Panc1 (cell line): ENCODE data around the gene NLN. TPM values are rescaled to one million over a fixed set of nuclear protein-coding genes. Genes with fewer than 3 reads are reported as not detected.

Experiments
- ATAC-seq: fragments of 200-7000 bp; cut with Tn5 transposase; 2 replicates; pipeline ENCODE4 v1.9.1; 2020; ENCODE audit warnings: mild to moderate bottlenecking, moderate library complexity
- BruUV-seq: library from RNA; stranded (reverse); fragments of 400-500 nt; replicated peaks from 2 replicates; lab custom pipeline; 2021; lab: Mats Ljungman, UMichigan
- CTCF ChIA-PET: fragments of 300-600 bp; sonication (Branson Sonifier 250); formaldehyde crosslinking; loops from one replicate; lab custom pipeline; 2022; ENCODE audit warnings: antibody characterized with exemption; lab: Charles Lee
- POLR2A ChIA-PET: fragments of 300-600 bp; sonication (Branson Sonifier 250); formaldehyde crosslinking; loops from one replicate; lab custom pipeline; 2022; ENCODE audit warnings: antibody characterized with exemption; lab: Charles Lee
- DNase-seq: peaks from one replicate; pipeline ENCODE4 v3.0.0-alpha.2; 2010; ENCODE audit warnings: low read depth, low spot score
- H3K27ac ChIP-seq: 2 replicates; pipeline ENCODE4 v1.5.1; 2011; ENCODE audit warnings: mild to moderate bottlenecking, low read length, inconsistent platforms
- H3K27me3 ChIP-seq: fragments of 200-500 bp; sonication (Bioruptor generic); 2 replicates; pipeline ENCODE4 v1.6.0; 2014; ENCODE audit warnings: low read length, inconsistent platforms; ENCODE audit not compliant: control insufficient read depth, insufficient read depth
- H3K36me3 ChIP-seq: fragments of 200-500 bp; sonication (Bioruptor generic); 2 replicates; pipeline ENCODE4 v1.5.1; 2014; ENCODE audit warnings: inconsistent platforms, mild to moderate bottlenecking, low read length, moderate library complexity; ENCODE audit not compliant: control insufficient read depth, insufficient read depth
- H3K4me1 ChIP-seq: 2 replicates; pipeline ENCODE4 v1.5.1; 2011; ENCODE audit warnings: inconsistent platforms, mild to moderate bottlenecking, low read length, moderate library complexity; ENCODE audit not compliant: control insufficient read depth, insufficient read depth
- H3K4me3 ChIP-seq, 2 experiments: 2 replicates each; pipeline ENCODE4 v1.5.1; 2011 to 2012; ENCODE audit warnings: low read depth in 2 of 2, low read length in 2 of 2, mild to moderate bottlenecking in 2 of 2, inconsistent platforms in 1 of 2, moderate library complexity in 1 of 2
- H3K9me3 ChIP-seq: fragments of 200-500 bp; sonication (Bioruptor generic); 2 replicates; pipeline ENCODE4 v1.5.1; 2014; ENCODE audit warnings: low read depth, mild to moderate bottlenecking, inconsistent platforms, low read length, moderate library complexity; ENCODE audit not compliant: control insufficient read depth, insufficient read depth
- CTCF ChIP-seq: fragments of 450-650 bp; IDR thresholded peaks from 2 replicates; pipeline ENCODE4 v1.5.1; 2017; ENCODE audit warnings: mild to moderate bottlenecking
- POLR2AphosphoS5 ChIP-seq: IDR thresholded peaks from 2 replicates; pipeline ENCODE4 v1.6.1; 2012; ENCODE audit warnings: mild to moderate bottlenecking, low read depth, low read length, moderate library complexity
- REST ChIP-seq, 2 experiments: IDR thresholded peaks; 2 replicates each; pipeline ENCODE4 v1.6.1; 2011 to 2012; ENCODE audit warnings: low read depth in 2 of 2, control low read depth in 1 of 2, low read length in 1 of 2, mild to moderate bottlenecking in 1 of 2, moderate library complexity in 1 of 2; ENCODE audit not compliant: insufficient read depth in 1 of 2
- SIN3A ChIP-seq: IDR thresholded peaks from 2 replicates; pipeline ENCODE4 v1.6.1; 2012; ENCODE audit warnings: low read depth, mild to moderate bottlenecking, low read length, moderate library complexity, borderline replicate concordance; ENCODE audit not compliant: insufficient read depth
- TCF7L2 ChIP-seq: IDR thresholded peaks from 2 replicates; pipeline ENCODE4 v1.6.1; 2011; ENCODE audit warnings: mild to moderate bottlenecking, low read depth, low read length, inconsistent platforms
- in situ Hi-C: cut with HindIII; loops from 2 replicates; pipeline ENCODE4 v1.10.0; 2016; ENCODE audit warnings: low sequenced_read_pairs, low pct_unique_long_range_greater_than_20kb
- intact Hi-C: fragments of 100-400 bp; cut with micrococcal nuclease; formaldehyde crosslinking; loops from one replicate; pipeline ENCODE4 v1.10.0; 2022; ENCODE audit not compliant: unreplicated experiment
- total RNA-seq: library from RNA; stranded (reverse); gene quantifications from one replicate; pipeline ENCODE4 v1.2.1, GENCODE V29; 2021; ENCODE audit not compliant: unreplicated experiment

The NLN gene
- total RNA-seq, 1 experiment from 2014 or later = 51.8 TPM

GRCh38 chr5:65825408-65826328 is 103.7 kb downstream of the NLN start:
- Histone ChIP-seq H3K4me3 (no peak overlapping the region), H3K27me3 (no peaks in the 10 kb centered on the region), H3K4me1 (no peaks in the 10 kb centered on the region), H3K9me3 (no peaks in the 10 kb centered on the region), H3K27ac (no peak overlapping the region), H3K36me3 (no peaks in the 10 kb centered on the region; the same call in 1 of the 2 replicates)
- ATAC-seq (no peak), DNase-seq (no peak)
- intact Hi-C loops (no loop called here), in situ Hi-C loops (no loop called here)
- BruUV-seq = no TSS peak
- TF ChIP-seq REST (IDR thresholded peaks at IDR 0.05; ENCODE audit: insufficient read depth in 1 of 2, low read depth in 2 of 2, low read length in 1 of 2) = no peak
- no peak for TF ChIP-seq TCF7L2
- no peak for TF ChIP-seq CTCF
- ChIA-PET POLR2A (no interaction called here), CTCF (no interaction called here)

GRCh38 chr5:65828022-65828896 is 106.3 kb downstream of the NLN start:
- no peak overlapping the region for H3K4me3 ChIP-seq
- no peaks in the 10 kb centered on the region for H3K9me3 ChIP-seq
- in situ Hi-C loops = no loop called here
- ChIA-PET CTCF (no interaction called here), POLR2A (no interaction called here)
- intact Hi-C loops = no loop called here
- H3K27ac ChIP-seq = no peak overlapping the region
- no peaks in the 10 kb centered on the region for H3K4me1 ChIP-seq
- ATAC-seq (no peak), DNase-seq (no peak)
- no peak for TF ChIP-seq CTCF
- no peak for TF ChIP-seq POLR2AphosphoS5
- no peak for TF ChIP-seq TCF7L2
- no peak for TF ChIP-seq REST (IDR thresholded peaks at IDR 0.05; ENCODE audit: insufficient read depth in 1 of 2, low read depth in 2 of 2, low read length in 1 of 2)
- TF ChIP-seq SIN3A = no peak
- BruUV-seq = no TSS peak
- no peaks in the 10 kb centered on the region for H3K27me3 ChIP-seq
- no peaks in the 10 kb centered on the region for H3K36me3 ChIP-seq
